HCT116 (cell line): ENCODE results near the gene ZNF697. TPM values are rescaled to one million over a fixed set of nuclear protein-coding genes. Genes with fewer than 3 reads are reported as not detected.
"Not testable (repeated sequence)": the region's sequence is repeated elsewhere in the genome, so short reads cannot be mapped to it uniquely, and the experiment has no call there.

Source experiments
- ATAC-seq: fragments of 200-7000 bp; cut with Tn5 transposase; 2 replicates; pipeline ENCODE4 v1.9.1; 2020; ENCODE audit warnings: mild to moderate bottlenecking, moderate library complexity
- BruUV-seq: library from RNA; stranded (reverse); fragments of 400-500 nt; replicated peaks from 2 replicates; lab custom pipeline; 2021; lab: Mats Ljungman, UMichigan
- CTCF ChIA-PET: fragments of 300-600 bp; sonication (Branson Sonifier 250); formaldehyde crosslinking; loops from one replicate; lab custom pipeline; 2021; ENCODE audit warnings: antibody characterized with exemption; lab: Charles Lee
- POLR2A ChIA-PET: fragments of 300-600, 350-600 bp; sonication (Branson Sonifier 250); formaldehyde crosslinking; loops from one replicate; lab custom pipeline; 2021; ENCODE audit warnings: antibody characterized with exemption; lab: Charles Lee
- RAD21 ChIA-PET, 2 experiments: fragments of 300-600 bp; sonication (Branson Sonifier 250); formaldehyde crosslinking; loops; one replicate each; lab custom pipeline; 2023; ENCODE audit warnings: low total read pairs in 2 of 2; ENCODE audit not compliant: uncharacterized antibody in 2 of 2, unreplicated experiment in 2 of 2, low non-redundant PET in 1 of 2; lab: Charles Lee
- DNase-seq: peaks from one replicate; pipeline ENCODE4 v3.0.0-alpha.2; 2010; ENCODE audit warnings: low read depth, low spot score
- H2AFZ ChIP-seq: fragments of 200-600 bp; shearing (Covaris generic), sonication (generic); 2 replicates; pipeline ENCODE4 v1.6.1; 2017; ENCODE audit warnings: low read depth, mixed run types, mixed read lengths, antibody characterized with exemption, low read length; ENCODE audit not compliant: poor library complexity, severe bottlenecking
- H3K27ac ChIP-seq: 2 replicates; pipeline ENCODE4 v1.5.1; 2012; ENCODE audit warnings: low read depth, low read length
- H3K27me3 ChIP-seq: fragments of 200-600 bp; sonication (generic); 2 replicates; pipeline ENCODE4 v1.6.1; 2016; ENCODE audit warnings: mixed run types, low read length, mixed read lengths; ENCODE audit not compliant: insufficient read depth
- H3K36me3 ChIP-seq, 2 experiments: fragments of 200-500 bp in 1 of 2; fragments of 200-600 bp in 1 of 2; sonication (Bioruptor generic) in 1 of 2; sonication (generic) in 1 of 2; 2 replicates each; pipeline versions ENCODE4 v1.5.1 to v1.6.1; 2014 to 2016; ENCODE audit warnings: low read length in 2 of 2, inconsistent platforms in 1 of 2, mixed read lengths in 1 of 2, mixed run types in 1 of 2; ENCODE audit not compliant: insufficient read depth in 2 of 2, control insufficient read depth in 1 of 2
- H3K4me1 ChIP-seq, 2 experiments: fragments of 200-600 bp in 1 of 2; sonication (generic) in 1 of 2; 2 replicates each; pipeline versions ENCODE4 v1.5.1 to v1.6.1; 2012 to 2017; ENCODE audit warnings: low read length in 2 of 2, inconsistent platforms in 1 of 2, mild to moderate bottlenecking in 1 of 2, mixed read lengths in 1 of 2, mixed run types in 1 of 2, moderate library complexity in 1 of 2; ENCODE audit not compliant: insufficient read depth in 2 of 2, control insufficient read depth in 1 of 2
- H3K4me2 ChIP-seq: fragments of 200-600 bp; sonication (generic); 2 replicates; pipeline ENCODE4 v1.6.1; 2017; ENCODE audit warnings: mixed run types, low read length, mixed read lengths
- H3K4me3 ChIP-seq, 2 experiments: fragments of 200-600 bp in 1 of 2; sonication (generic) in 1 of 2; replicated peaks in 1 of 2; 2 replicates each; pipeline ENCODE4 v1.5.1; 2011 to 2016; ENCODE audit warnings: low read length in 2 of 2, control low read depth in 1 of 2, low read depth in 1 of 2, mild to moderate bottlenecking in 1 of 2, mixed read lengths in 1 of 2, mixed run types in 1 of 2
- H3K79me2 ChIP-seq: fragments of 200-600 bp; sonication (generic); 2 replicates; pipeline ENCODE4 v1.6.1; 2017; ENCODE audit warnings: mild to moderate bottlenecking, mixed run types, low read length, moderate library complexity, mixed read lengths; ENCODE audit not compliant: insufficient read depth
- H3K9ac ChIP-seq: fragments of 200-600 bp; sonication (generic); 2 replicates; pipeline ENCODE4 v1.6.1; 2016; ENCODE audit warnings: low read length, mixed read lengths
- H3K9me2 ChIP-seq: fragments of 200-600 bp; sonication (generic), shearing (Covaris generic); 2 replicates; pipeline ENCODE4 v1.6.1; 2017; ENCODE audit warnings: mixed run types, mild to moderate bottlenecking, moderate library complexity; ENCODE audit not compliant: insufficient read depth
- H3K9me3 ChIP-seq, 2 experiments: fragments of 200-500 bp in 1 of 2; fragments of 200-600 bp in 1 of 2; sonication (Bioruptor generic) in 1 of 2; sonication (generic) in 1 of 2; 2 replicates each; pipeline ENCODE4 v1.6.1; 2014 to 2017; ENCODE audit warnings: low read length in 2 of 2, mixed read lengths in 2 of 2, inconsistent platforms in 1 of 2, low read depth in 1 of 2, mild to moderate bottlenecking in 1 of 2, mixed run types in 1 of 2, moderate library complexity in 1 of 2; ENCODE audit not compliant: control insufficient read depth in 1 of 2, insufficient read depth in 1 of 2
- H4K20me1 ChIP-seq: fragments of 200-600 bp; sonication (generic), shearing (Covaris generic); 2 replicates; pipeline ENCODE4 v1.6.1; 2017; ENCODE audit warnings: mixed run types, mild to moderate bottlenecking, moderate library complexity; ENCODE audit not compliant: insufficient read depth
- CBX3 ChIP-seq: IDR thresholded peaks from 2 replicates; pipeline ENCODE4 v1.6.1; 2012; ENCODE audit warnings: low read depth
- CEBPB ChIP-seq: IDR thresholded peaks from 2 replicates; pipeline ENCODE4 v1.6.1; 2012; ENCODE audit warnings: low read depth
- ZFX ChIP-seq: fragments of 450-650 bp; IDR thresholded peaks from 2 replicates; pipeline ENCODE4 v1.6.1; 2017
- intact Hi-C: fragments of 100-400 bp; cut with micrococcal nuclease; formaldehyde crosslinking; loops from 2 replicates; pipeline ENCODE4 v1.10.0; 2022
- total RNA-seq: library from RNA; stranded (reverse); gene quantifications from one replicate; pipeline ENCODE4 v1.2.1, GENCODE V29; 2021; ENCODE audit not compliant: unreplicated experiment
- TF ChIP-seq, protein P1 (sequence below): IDR thresholded peaks from 2 replicates; pipeline ENCODE4 v1.6.1; 2012; ENCODE audit warnings: low read depth

ZNF697 gene
- total RNA-seq, 1 experiment from 2014 or later = 5.9 TPM

DNA sequence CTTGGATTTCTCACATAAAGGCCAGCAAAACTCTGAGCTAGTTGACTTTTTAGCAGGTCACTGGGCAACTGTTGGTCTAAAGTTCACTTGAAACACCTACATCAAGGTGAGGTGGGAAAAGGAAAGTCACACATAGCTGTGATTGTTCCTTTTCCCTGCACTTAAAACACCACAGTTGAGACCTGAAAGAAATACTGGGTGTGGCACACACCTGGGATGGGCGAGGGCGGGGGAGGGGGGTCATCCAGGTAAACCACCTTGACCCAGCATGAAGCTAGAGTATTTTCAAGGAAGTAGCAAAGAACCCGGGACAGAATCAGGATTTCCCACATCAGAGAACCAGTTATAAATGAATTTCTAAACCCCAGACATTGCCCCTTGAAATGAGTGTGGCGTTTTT, 26.4 kb downstream of the ZNF697 start:
- Histone ChIP-seq H3K4me3 (no peak overlapping the region), H3K4me1 (no peaks in the 10 kb centered on the region), H3K9me2 (no peaks in the 10 kb centered on the region), H3K36me3 (peaks cover 0 to 6% of the 10 kb centered on the region in 2 experiments; a peak in 2 of 4 replicates), H3K27me3 (no peaks in the 10 kb centered on the region), H3K4me2 (no peak overlapping the region), H3K9ac (no peak overlapping the region), H3K9me3 (no peaks in the 10 kb centered on the region), H3K79me2 (no peaks in the 10 kb centered on the region), H4K20me1 (no peaks in the 10 kb centered on the region), H2AFZ (no peak overlapping the region), H3K27ac (no peak overlapping the region)
- no peak for TF ChIP-seq CBX3
- ATAC-seq = no peak
- ChIA-PET POLR2A (interaction anchor here (0.6 kb wide), 1 partner anchor 90 kb away, joined by 3 read pairs; the partner anchor contains the start of gene PHGDH), RAD21 (no interaction called here), CTCF (interaction anchor here (1.5 kb wide), 2 partner anchors 10 to 54 kb away, joined by 4 to 5 read pairs; no protein-coding TSS in a partner anchor)
- BruUV-seq = no TSS peak
- intact Hi-C loops = loop anchor here (2.0 kb wide), 1 partner anchor 43 kb away; no protein-coding TSS in a partner anchor
- DNase-seq = no peak

DNA sequence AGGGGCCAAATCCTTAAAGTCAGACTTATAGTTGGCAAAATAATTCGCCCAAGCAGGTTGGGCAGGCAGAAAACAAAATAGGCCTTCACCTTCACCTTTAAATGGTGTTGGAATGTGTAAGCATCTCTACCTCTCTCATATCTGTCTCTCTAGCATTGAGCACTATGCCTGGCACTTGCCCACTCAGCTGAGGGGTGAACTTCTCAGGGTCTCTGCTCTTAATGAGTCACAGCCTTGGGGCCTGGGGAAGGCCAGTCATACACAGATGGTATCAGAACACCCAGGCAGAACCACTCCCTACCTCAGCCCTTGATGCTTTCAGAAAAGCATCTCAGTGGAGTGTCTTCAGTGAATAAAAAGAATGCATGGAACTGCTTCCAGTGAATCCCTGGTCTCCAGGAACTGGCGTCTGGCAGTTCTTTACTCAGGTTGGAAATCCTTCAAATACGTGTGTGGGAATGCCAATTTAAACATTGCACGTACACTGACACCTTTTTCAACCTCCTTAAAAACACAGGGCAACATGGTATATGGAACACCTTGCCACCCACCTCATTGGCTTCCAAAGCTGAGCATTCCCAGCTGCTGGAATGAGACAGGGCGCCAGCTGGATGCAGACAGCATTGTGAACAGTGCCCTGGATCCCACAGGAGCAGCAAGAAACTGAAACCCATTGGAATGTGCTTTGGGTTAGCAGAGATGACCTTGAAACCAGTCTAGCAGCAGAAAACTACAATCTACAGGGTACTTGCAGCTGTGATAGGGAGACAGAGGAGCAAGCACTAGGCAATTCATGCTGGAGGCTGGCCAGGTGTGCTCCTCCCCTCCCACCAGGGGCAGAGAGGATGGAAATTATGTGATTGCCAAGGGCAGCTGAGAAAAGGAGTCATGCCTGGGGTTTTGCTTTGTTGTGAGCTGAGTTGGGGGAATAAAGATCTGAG, 30.0 kb downstream of the ZNF697 start:
- Histone ChIP-seq H3K27ac (no peak overlapping the region), H3K9ac (no peak overlapping the region), H3K4me1 (no peaks in the 10 kb centered on the region), H3K4me2 (no peak overlapping the region), H4K20me1 (no peaks in the 10 kb centered on the region), H3K9me2 (no peaks in the 10 kb centered on the region), H3K36me3 (no peaks in the 10 kb centered on the region), H3K9me3 (no peaks in the 10 kb centered on the region), H3K79me2 (no peaks in the 10 kb centered on the region), H2AFZ (no peak overlapping the region), H3K4me3 (no peak overlapping the region), H3K27me3 (no peaks in the 10 kb centered on the region)
- DNase-seq (no peak), ATAC-seq (no peak)
- CTCF ChIA-PET = interaction anchor here (1.5 kb wide), 1 partner anchor 45 kb away, joined by 4 read pairs; no protein-coding TSS in a partner anchor
- TF ChIP-seq, protein P1, sequence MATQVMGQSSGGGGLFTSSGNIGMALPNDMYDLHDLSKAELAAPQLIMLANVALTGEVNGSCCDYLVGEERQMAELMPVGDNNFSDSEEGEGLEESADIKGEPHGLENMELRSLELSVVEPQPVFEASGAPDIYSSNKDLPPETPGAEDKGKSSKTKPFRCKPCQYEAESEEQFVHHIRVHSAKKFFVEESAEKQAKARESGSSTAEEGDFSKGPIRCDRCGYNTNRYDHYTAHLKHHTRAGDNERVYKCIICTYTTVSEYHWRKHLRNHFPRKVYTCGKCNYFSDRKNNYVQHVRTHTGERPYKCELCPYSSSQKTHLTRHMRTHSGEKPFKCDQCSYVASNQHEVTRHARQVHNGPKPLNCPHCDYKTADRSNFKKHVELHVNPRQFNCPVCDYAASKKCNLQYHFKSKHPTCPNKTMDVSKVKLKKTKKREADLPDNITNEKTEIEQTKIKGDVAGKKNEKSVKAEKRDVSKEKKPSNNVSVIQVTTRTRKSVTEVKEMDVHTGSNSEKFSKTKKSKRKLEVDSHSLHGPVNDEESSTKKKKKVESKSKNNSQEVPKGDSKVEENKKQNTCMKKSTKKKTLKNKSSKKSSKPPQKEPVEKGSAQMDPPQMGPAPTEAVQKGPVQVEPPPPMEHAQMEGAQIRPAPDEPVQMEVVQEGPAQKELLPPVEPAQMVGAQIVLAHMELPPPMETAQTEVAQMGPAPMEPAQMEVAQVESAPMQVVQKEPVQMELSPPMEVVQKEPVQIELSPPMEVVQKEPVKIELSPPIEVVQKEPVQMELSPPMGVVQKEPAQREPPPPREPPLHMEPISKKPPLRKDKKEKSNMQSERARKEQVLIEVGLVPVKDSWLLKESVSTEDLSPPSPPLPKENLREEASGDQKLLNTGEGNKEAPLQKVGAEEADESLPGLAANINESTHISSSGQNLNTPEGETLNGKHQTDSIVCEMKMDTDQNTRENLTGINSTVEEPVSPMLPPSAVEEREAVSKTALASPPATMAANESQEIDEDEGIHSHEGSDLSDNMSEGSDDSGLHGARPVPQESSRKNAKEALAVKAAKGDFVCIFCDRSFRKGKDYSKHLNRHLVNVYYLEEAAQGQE = no peak
- TF ChIP-seq ZFX = no peak
- no peak for TF ChIP-seq CEBPB
- intact Hi-C loops = loop anchor here (10.0 kb wide), 1 partner anchor 347 kb away; no protein-coding TSS in a partner anchor
- POLR2A ChIA-PET = no interaction called here
- no TSS peak for BruUV-seq
- RAD21 ChIA-PET = no interaction called here

DNA sequence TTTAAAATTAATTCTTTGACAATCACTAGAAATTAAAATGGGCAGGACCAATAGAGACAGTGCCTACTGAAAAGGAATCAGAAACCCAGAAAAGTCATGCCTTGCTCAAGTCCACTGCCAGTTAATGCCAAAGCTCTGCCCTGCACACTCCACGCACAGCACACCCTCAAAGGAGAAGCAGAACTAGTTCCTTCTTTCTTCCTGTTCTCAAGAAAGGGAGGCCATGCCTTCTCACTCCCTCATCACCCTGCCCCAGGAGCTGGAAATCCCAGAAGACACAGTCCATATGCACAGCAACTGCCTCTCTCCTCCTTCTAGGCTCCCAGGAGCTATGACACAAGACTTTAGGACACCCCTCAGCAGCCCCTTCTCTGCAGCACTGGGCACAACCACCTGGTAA, 31.3 kb downstream of the ZNF697 start:
- not testable (repeated sequence) for BruUV-seq

More for the DNA sequence above, 31.3 kb downstream of the ZNF697 start:
- H3K9ac ChIP-seq, H3K4me1 ChIP-seq, H3K4me2 ChIP-seq, H3K9me3 ChIP-seq, DNase-seq, ATAC-seq, H3K9me2 ChIP-seq, H3K27ac ChIP-seq, H2AFZ ChIP-seq, POLR2A ChIA-PET, H3K27me3 ChIP-seq, H3K4me3 ChIP-seq, H4K20me1 ChIP-seq, H3K79me2 ChIP-seq, H3K36me3 ChIP-seq: not testable (repeated sequence)
- intact Hi-C loops = loop anchor here (10.0 kb wide), 1 partner anchor 348 kb away; no protein-coding TSS in a partner anchor
- ChIA-PET CTCF (interaction anchor here (1.5 to 4.4 kb wide), 2 partner anchors 46 to 58 kb away, joined by 4 to 53 read pairs; no protein-coding TSS in a partner anchor), RAD21 (interaction anchor here in 1 of 2 experiments (0.7 kb wide), 1 partner anchor 59 kb away, joined by 3 read pairs; no protein-coding TSS in a partner anchor)
